GM12865 (cell line): ENCODE data around the gene TBC1D22A.

ENCODE experiments used
- DNase-seq: peaks from one replicate; pipeline ENCODE4 v3.0.0; 2010; ENCODE audit warnings: low read depth
- H3K4me3 ChIP-seq: 2 replicates; pipeline ENCODE4 v1.5.1; 2011; ENCODE audit warnings: mild to moderate bottlenecking, low read depth, low read length, control low read depth
- CTCF ChIP-seq: IDR thresholded peaks from 2 replicates; pipeline ENCODE4 v1.5.1; 2011; ENCODE audit warnings: low read length, control low read depth, low read depth, inconsistent platforms; ENCODE audit not compliant: insufficient read depth; ENCODE audit errors: missing control alignments

Gene TBC1D22A

GRCh38 chr22:47082505-47082904, 320.1 kb downstream of the TBC1D22A start:
- no peak for DNase-seq
- TF ChIP-seq CTCF: no peak
- H3K4me3 ChIP-seq: no peak overlapping the region

DNA sequence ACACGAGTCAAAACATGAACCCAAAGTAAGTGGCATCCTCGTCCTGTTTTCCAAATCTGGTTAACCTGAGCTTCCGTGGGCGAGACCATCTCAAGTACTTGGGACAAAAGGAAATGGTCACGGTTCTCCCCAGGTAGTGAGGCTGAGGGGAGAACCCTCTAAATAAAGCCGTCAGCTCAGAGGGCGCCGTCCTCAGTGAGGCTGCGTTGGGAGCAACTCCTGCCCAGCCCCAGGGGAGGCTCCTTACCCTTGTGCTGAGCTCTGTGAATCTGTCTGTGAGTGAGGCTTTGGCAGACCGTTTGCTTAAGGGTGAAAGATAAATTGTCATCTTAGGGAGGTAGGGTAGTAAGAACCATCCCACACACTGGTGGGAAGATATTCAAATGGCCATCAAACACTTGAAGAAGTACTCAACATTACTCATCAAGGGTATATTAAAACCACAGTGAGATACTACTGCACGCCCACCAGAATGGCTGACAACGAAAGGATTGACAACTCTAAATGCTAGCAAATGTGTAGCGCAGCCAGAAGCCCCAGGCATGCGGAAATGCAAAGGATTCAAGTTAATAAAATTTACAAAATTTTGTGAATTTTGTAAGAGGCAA, 321.0 kb downstream of the TBC1D22A start:
- no peak for TF ChIP-seq CTCF
- no peak overlapping the region for H3K4me3 ChIP-seq
- no peak for DNase-seq

DNA sequence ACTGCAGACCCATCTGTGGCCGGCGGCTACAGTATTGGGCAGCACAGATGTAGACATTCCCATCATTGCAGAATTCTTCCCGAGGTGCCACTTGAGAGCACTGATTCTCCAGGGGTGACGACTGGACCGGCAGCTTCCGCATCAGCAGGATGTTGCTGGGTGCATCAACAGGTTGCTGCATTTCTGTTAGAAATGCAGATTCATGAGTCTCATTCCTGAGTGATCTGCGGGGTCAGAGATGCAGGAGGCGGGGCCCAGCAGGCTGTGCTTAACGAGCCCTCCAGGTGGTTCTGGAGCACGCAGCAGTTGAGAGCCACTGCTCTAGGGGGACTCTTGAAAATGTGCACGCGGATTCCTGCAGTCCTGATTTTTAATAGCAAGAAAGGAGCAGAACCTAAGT, 321.8 kb downstream of the TBC1D22A start:
- TF ChIP-seq CTCF: no peak
- no peak for DNase-seq
- no peak overlapping the region for H3K4me3 ChIP-seq

GRCh38 chr22:47086596-47087248, 324.3 kb downstream of the TBC1D22A start:
- H3K4me3 ChIP-seq: no peak overlapping the region
- no peak for TF ChIP-seq CTCF
- DNase-seq: no peak

- no peak for DNase-seq
- no peak overlapping the region for H3K4me3 ChIP-seq
- TF ChIP-seq CTCF: no peak
Measured at GRCh38 chr22:47088480-47089158, 326.2 kb downstream of the TBC1D22A start.

- no peak for DNase-seq
- H3K4me3 ChIP-seq: no peak overlapping the region
- no peak for TF ChIP-seq CTCF
Measured at GRCh38 chr22:47089374-47089773, 326.9 kb downstream of the TBC1D22A start.
